Calu3 (cell line): ENCODE measurements around the gene PLOD2. TPM values are rescaled to one million over a fixed set of nuclear protein-coding genes. Genes with fewer than 3 reads are reported as not detected.

ENCODE experiments used
- BruUV-seq: library from RNA; stranded (reverse); fragments of 400-500 nt; replicated peaks from 2 replicates; lab custom pipeline; 2021; lab: Mats Ljungman, UMichigan
- CTCF ChIA-PET: fragments of 300-600 bp; sonication (Branson Sonifier 250); formaldehyde crosslinking; loops from one replicate; lab custom pipeline; 2022; ENCODE audit warnings: antibody characterized with exemption; lab: Charles Lee
- DNase-seq: peaks from one replicate; pipeline ENCODE4 v3.0.0; 2022
- H3K27ac Mint-ChIP-seq: one replicate; pipeline ENCODE4 v1.8.0; 2022; ENCODE audit warnings: mixed read lengths; ENCODE audit not compliant: unreplicated experiment
- H3K27me3 Mint-ChIP-seq: one replicate; pipeline ENCODE4 v1.8.0; 2022; ENCODE audit warnings: mixed read lengths; ENCODE audit not compliant: unreplicated experiment
- H3K36me3 Mint-ChIP-seq: one replicate; pipeline ENCODE4 v1.8.0; 2022; ENCODE audit warnings: mild to moderate bottlenecking, moderate library complexity, mixed read lengths; ENCODE audit not compliant: insufficient read depth, unreplicated experiment
- H3K4me1 Mint-ChIP-seq: one replicate; pipeline ENCODE4 v1.8.0; 2022; ENCODE audit warnings: mild to moderate bottlenecking, low read depth, mixed read lengths; ENCODE audit not compliant: unreplicated experiment
- H3K4me3 Mint-ChIP-seq: one replicate; pipeline ENCODE4 v1.8.0; 2022; ENCODE audit warnings: mild to moderate bottlenecking, low read depth, moderate library complexity, mixed read lengths; ENCODE audit not compliant: unreplicated experiment
- H3K9me3 Mint-ChIP-seq: one replicate; pipeline ENCODE4 v1.8.0; 2022; ENCODE audit warnings: low read depth, mixed read lengths; ENCODE audit not compliant: unreplicated experiment
- intact Hi-C: fragments of 100-400 bp; cut with micrococcal nuclease; formaldehyde crosslinking; loops from one replicate; pipeline ENCODE4 v1.10.0; 2022; ENCODE audit not compliant: unreplicated experiment
- total RNA-seq: library from RNA; stranded (reverse); gene quantifications from 2 replicates; pipeline ENCODE4 v1.2.3, GENCODE V29; 2022
- TF ChIP-seq, protein P1 (sequence below): fragments of 200-600 bp; IDR thresholded peaks from one replicate; pipeline ENCODE4 v1.8.0; 2022; ENCODE audit warnings: antibody characterized with exemption; ENCODE audit not compliant: unreplicated experiment

The PLOD2 gene
- total RNA-seq, 1 experiment from 2014 or later: 123 TPM

DNA sequence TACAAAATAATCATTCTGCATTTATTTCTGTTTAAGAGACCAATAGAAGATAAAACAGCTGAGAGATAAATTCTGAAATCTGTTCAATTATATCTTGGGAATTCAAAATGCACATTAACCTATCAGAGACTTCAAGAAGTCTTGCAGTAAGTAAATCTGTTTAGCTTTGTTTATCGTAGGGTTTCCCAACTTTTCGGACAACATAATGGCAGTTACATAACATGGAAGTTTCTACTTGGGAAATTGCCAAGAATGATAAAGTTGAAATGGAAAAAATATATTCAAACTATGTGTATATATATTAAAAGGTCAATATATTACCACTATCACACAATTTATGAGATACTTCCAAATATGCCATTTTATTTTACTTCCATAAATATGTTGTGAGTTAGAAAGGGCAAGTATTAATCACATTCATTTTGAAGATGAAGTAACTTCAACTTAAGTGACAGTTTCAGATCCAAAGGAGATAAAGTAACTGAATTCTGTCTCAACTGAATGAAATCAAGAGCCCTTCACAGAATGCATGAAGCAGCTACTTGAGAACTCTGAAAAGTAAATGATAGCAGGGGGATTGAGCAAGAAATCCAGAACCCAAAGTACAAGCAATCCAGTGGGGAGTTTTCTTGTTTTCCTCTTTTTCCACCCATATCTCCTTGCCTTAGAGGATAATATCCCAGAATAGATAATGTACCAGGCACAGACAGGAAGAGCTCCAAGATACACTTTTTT is 108.8 kb downstream of the PLOD2 start:
- BruUV-seq: no TSS peak
- Mint-ChIP-seq H3K36me3 (no peaks in the 10 kb centered on the region), H3K9me3 (no peaks in the 10 kb centered on the region), H3K4me1 (no peaks in the 10 kb centered on the region), H3K27me3 (no peaks in the 10 kb centered on the region), H3K4me3 (no peak overlapping the region), H3K27ac (no peak overlapping the region)
- CTCF ChIA-PET: interaction anchor here (0.7 kb wide), 1 partner anchor 10 kb away, joined by 5 read pairs; no protein-coding TSS in a partner anchor
- TF ChIP-seq, protein P1, sequence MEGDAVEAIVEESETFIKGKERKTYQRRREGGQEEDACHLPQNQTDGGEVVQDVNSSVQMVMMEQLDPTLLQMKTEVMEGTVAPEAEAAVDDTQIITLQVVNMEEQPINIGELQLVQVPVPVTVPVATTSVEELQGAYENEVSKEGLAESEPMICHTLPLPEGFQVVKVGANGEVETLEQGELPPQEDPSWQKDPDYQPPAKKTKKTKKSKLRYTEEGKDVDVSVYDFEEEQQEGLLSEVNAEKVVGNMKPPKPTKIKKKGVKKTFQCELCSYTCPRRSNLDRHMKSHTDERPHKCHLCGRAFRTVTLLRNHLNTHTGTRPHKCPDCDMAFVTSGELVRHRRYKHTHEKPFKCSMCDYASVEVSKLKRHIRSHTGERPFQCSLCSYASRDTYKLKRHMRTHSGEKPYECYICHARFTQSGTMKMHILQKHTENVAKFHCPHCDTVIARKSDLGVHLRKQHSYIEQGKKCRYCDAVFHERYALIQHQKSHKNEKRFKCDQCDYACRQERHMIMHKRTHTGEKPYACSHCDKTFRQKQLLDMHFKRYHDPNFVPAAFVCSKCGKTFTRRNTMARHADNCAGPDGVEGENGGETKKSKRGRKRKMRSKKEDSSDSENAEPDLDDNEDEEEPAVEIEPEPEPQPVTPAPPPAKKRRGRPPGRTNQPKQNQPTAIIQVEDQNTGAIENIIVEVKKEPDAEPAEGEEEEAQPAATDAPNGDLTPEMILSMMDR: no peak
- intact Hi-C loops: no loop called here
- no peak for DNase-seq

DNA sequence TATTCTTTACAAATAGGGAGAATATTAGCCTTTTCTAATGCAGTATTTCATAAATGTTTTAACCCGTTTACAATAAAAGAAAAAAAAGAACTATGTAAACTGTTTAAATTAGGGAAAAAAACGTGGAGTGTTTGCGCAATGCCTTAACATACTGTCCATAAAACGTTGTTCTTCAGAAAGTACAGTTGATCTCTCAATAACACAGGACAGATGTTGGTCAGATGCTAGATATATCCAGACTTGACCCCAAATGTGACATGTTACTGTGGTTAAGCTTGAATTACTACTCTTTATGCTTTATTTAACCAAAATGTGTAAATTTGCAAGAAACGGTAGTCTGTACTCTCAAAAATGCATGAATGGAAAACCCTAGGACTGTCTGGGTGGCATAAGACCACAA is 110.3 kb downstream of the PLOD2 start:
- H3K9me3 Mint-ChIP-seq: no peaks in the 10 kb centered on the region
- no peaks in the 10 kb centered on the region for H3K36me3 Mint-ChIP-seq
- CTCF ChIA-PET: no interaction called here
- BruUV-seq: no TSS peak
- DNase-seq: no peak
- TF ChIP-seq, protein P1: no peak
- H3K27ac Mint-ChIP-seq: no peak overlapping the region
- intact Hi-C loops: no loop called here
- no peaks in the 10 kb centered on the region for H3K4me1 Mint-ChIP-seq
- H3K4me3 Mint-ChIP-seq: no peak overlapping the region
- H3K27me3 Mint-ChIP-seq: no peaks in the 10 kb centered on the region

DNA sequence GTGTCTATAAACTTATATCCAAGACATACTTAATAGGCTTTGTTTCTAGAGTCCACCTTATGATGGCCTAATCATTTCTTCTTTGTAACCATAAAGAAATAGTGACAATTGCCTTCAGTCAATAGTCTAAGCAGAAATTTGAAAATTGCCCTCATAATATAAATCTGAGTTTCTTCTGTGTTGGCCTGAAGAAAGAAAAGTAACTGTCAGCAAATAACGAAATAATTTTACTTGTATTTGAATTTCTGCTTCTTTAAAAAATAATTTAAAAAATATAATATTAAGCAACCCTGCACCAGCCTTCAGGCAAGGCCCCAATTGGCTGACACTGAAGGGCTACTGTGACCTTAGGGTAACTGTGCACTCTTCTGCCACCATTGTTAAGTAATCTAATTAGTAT is 113.5 kb downstream of the PLOD2 start:
- peaks cover 3% of the 10 kb centered on the region for H3K9me3 Mint-ChIP-seq
- intact Hi-C loops: no loop called here
- BruUV-seq: no TSS peak

GRCh38 chr3:146044046-146044445 is 116.9 kb downstream of the PLOD2 start:
- TF ChIP-seq, protein P1: no peak
- H3K4me1 Mint-ChIP-seq: no peaks in the 10 kb centered on the region
- DNase-seq: no peak
- intact Hi-C loops: no loop called here
- peaks cover 3% of the 10 kb centered on the region for H3K9me3 Mint-ChIP-seq
- no peaks in the 10 kb centered on the region for H3K36me3 Mint-ChIP-seq
- no peak overlapping the region for H3K4me3 Mint-ChIP-seq
- no TSS peak for BruUV-seq
- CTCF ChIA-PET: interaction anchor here (0.7 kb wide), 1 partner anchor 169 kb away, joined by 4 read pairs; no protein-coding TSS in a partner anchor
- no peaks in the 10 kb centered on the region for H3K27me3 Mint-ChIP-seq
- H3K27ac Mint-ChIP-seq: no peak overlapping the region

More for the DNA sequence above, 113.5 kb downstream of the PLOD2 start:
- no peak overlapping the region for H3K27ac Mint-ChIP-seq
- TF ChIP-seq, protein P1: no peak
- no peak overlapping the region for H3K4me3 Mint-ChIP-seq
- no peak for DNase-seq
- H3K27me3 Mint-ChIP-seq: no peaks in the 10 kb centered on the region
- H3K4me1 Mint-ChIP-seq: no peaks in the 10 kb centered on the region
- no peaks in the 10 kb centered on the region for H3K36me3 Mint-ChIP-seq
- CTCF ChIA-PET: no interaction called here
